ENCODE data around the gene OR2L3. TPM values are rescaled to one million over a fixed set of nuclear protein-coding genes. Genes with fewer than 3 reads are reported as not detected.

The OR2L3 gene
- total and polyA plus RNA-seq, 3 donors from 2014 or later = 0.39 TPM; not detected in 2

GRCh38 chr1:248013229-248013710 lies 33.4 kb upstream of the OR2L3 start, which contains the start of gene OR2L5:
Gene OR2L5 (plus strand): TSS chr1:248013660. CDS start chr1:248021948, 8,288 bp downstream.
- no peak for DNase-seq
- intact Hi-C loops (cut with DNase I; ENCODE audit: low total_unique reads) = no loop called here
- H3K36me3 ChIP-seq (ENCODE audit: low read depth, missing control alignments) = no peaks in the 10 kb centered on the region
- no peaks in the 10 kb centered on the region for H3K4me1 ChIP-seq
- H3K27ac ChIP-seq = no peak within 1 kb of the TSS
- H3K9me3 ChIP-seq = no peaks in the 10 kb centered on the region
- TF ChIP-seq POLR2A (IDR thresholded peaks at IDR 0.05) = no peak
- no peak for TF ChIP-seq CTCF (IDR thresholded peaks at IDR 0.05)
- H3K27me3 ChIP-seq = no peaks in the 10 kb centered on the region
- 88 to 89% methylated on average over 2 of the region's 2 CpGs for WGBS, 2 donors
- no peak within 1 kb of the TSS for H3K4me3 ChIP-seq

- 89 to 90% methylated on average over 1 of the region's 1 CpG for WGBS, 2 donors
- DNase-seq = no peak
- no peaks in the 10 kb centered on the region for H3K36me3 ChIP-seq (ENCODE audit: low read depth, missing control alignments)
- H3K4me3 ChIP-seq = no peak overlapping the region
- H3K27me3 ChIP-seq = no peaks in the 10 kb centered on the region
- no peaks in the 10 kb centered on the region for H3K4me1 ChIP-seq
- TF ChIP-seq CTCF (IDR thresholded peaks at IDR 0.05) = no peak
- no peak for TF ChIP-seq POLR2A (IDR thresholded peaks at IDR 0.05)
- no peak overlapping the region for H3K27ac ChIP-seq
- intact Hi-C loops (cut with DNase I; ENCODE audit: low total_unique reads) = no loop called here
- H3K9me3 ChIP-seq = no peaks in the 10 kb centered on the region
These were observed 30.8 kb upstream of the OR2L3 start for GRCh38 chr1:248015803-248016202.

- no peaks in the 10 kb centered on the region for H3K27me3 ChIP-seq
- TF ChIP-seq POLR2A (IDR thresholded peaks at IDR 0.05) = no peak
- TF ChIP-seq CTCF (IDR thresholded peaks at IDR 0.05) = no peak
- WGBS, 2 donors = 56 to 74% methylated on average over 2 of the region's 2 CpGs
- H3K4me3 ChIP-seq = no peak within 1 kb of the TSS
- intact Hi-C loops (cut with DNase I; ENCODE audit: low total_unique reads) = no loop called here
- no peaks in the 10 kb centered on the region for H3K4me1 ChIP-seq
- H3K9me3 ChIP-seq = no peaks in the 10 kb centered on the region
- DNase-seq = no peak
- no peak within 1 kb of the TSS for H3K27ac ChIP-seq
- H3K36me3 ChIP-seq (ENCODE audit: low read depth, missing control alignments) = no peaks in the 10 kb centered on the region
These were observed 16.9 kb upstream of the OR2L3 start, which contains the start of gene OR2L2 for GRCh38 chr1:248029770-248030169. Gene OR2L2 (plus strand): TSS chr1:248030070. CDS start chr1:248038268, 8,198 bp downstream.

- no peak overlapping the region for H3K4me3 ChIP-seq
- H3K9me3 ChIP-seq = no peaks in the 10 kb centered on the region
- no peak for DNase-seq
- H3K4me1 ChIP-seq = no peaks in the 10 kb centered on the region
- no peak overlapping the region for H3K27ac ChIP-seq
- H3K36me3 ChIP-seq (ENCODE audit: low read depth, missing control alignments) = no peaks in the 10 kb centered on the region
- intact Hi-C loops (cut with DNase I; ENCODE audit: low total_unique reads) = no loop called here
- no peaks in the 10 kb centered on the region for H3K27me3 ChIP-seq
- 54 to 61% methylated on average over 5 of the region's 5 CpGs for WGBS, 2 donors
- TF ChIP-seq CTCF (IDR thresholded peaks at IDR 0.05) = no peak
- TF ChIP-seq POLR2A (IDR thresholded peaks at IDR 0.05) = no peak
These were observed 1.4 kb upstream of the OR2L3 start for GRCh38 chr1:248045209-248045608.

- TF ChIP-seq POLR2A (IDR thresholded peaks at IDR 0.05) = no peak
- TF ChIP-seq CTCF (IDR thresholded peaks at IDR 0.05) = no peak
- no peaks in the 10 kb centered on the region for H3K9me3 ChIP-seq
- H3K4me3 ChIP-seq = no peak overlapping the region
- H3K36me3 ChIP-seq (ENCODE audit: low read depth, missing control alignments) = no peaks in the 10 kb centered on the region
- WGBS, 2 donors = 64 to 83% methylated on average over 1 of the region's 1 CpG
- no peaks in the 10 kb centered on the region for H3K27me3 ChIP-seq
- no peaks in the 10 kb centered on the region for H3K4me1 ChIP-seq
- DNase-seq = no peak
- no peak overlapping the region for H3K27ac ChIP-seq
- intact Hi-C loops (cut with DNase I; ENCODE audit: low total_unique reads) = no loop called here
These were observed 372 bp downstream of the OR2L3 start for GRCh38 chr1:248047008-248047407.
